Tibial nerve (tissue), 4 donors: Measurements from ENCODE around the gene ANKRD44. TPM values are rescaled to one million over a fixed set of nuclear protein-coding genes. Genes with fewer than 3 reads are reported as not detected.

Experiments used
- DNase-seq, 2 donors: peaks; one replicate each; pipeline ENCODE4 v3.0.0-alpha.2; 2019; ENCODE audit warnings: low spot score in 2 of 2
- H3K27ac ChIP-seq, 4 donors: fragments of 200-600 bp; sonication (generic) in 3 of 4; one replicate each; pipeline ENCODE4 v1.5.1; 2017 to 2019; ENCODE audit warnings: mild to moderate bottlenecking in 1 of 4
- H3K27me3 ChIP-seq, 2 donors: fragments of 200-600 bp; sonication (generic) in 1 of 2; one replicate each; pipeline versions ENCODE4 v1.5.1 to v1.6.0; 2017 to 2019
- H3K36me3 ChIP-seq, 3 donors: fragments of 200-600 bp; sonication (generic); one replicate each; pipeline ENCODE4 v1.5.1; 2018 to 2019
- H3K4me1 ChIP-seq, 4 donors: fragments of 200-600 bp; sonication (generic) in 3 of 4; one replicate each; pipeline ENCODE4 v1.5.1; 2017 to 2019
- H3K4me3 ChIP-seq, 4 donors: fragments of 200-600 bp; sonication (generic) in 3 of 4; one replicate each; pipeline ENCODE4 v1.5.1; 2017 to 2019; ENCODE audit warnings: mild to moderate bottlenecking in 1 of 4, moderate library complexity in 1 of 4
- H3K9me3 ChIP-seq, 4 donors: fragments of 200-600 bp; sonication (generic) in 3 of 4; one replicate each; pipeline ENCODE4 v1.5.1; 2017 to 2019
- EP300 ChIP-seq, 2 donors: sonication (generic); formaldehyde crosslinking; IDR thresholded peaks; one replicate each; pipeline ENCODE4 v1.6.1; 2017; ENCODE audit warnings: antibody characterized with exemption in 2 of 2, mild to moderate bottlenecking in 1 of 2
- POLR2A ChIP-seq, 2 donors: fragments of 450-650 bp; IDR thresholded peaks; one replicate each; pipeline ENCODE4 v1.6.1; 2017; ENCODE audit warnings: antibody characterized with exemption in 2 of 2, mild to moderate bottlenecking in 2 of 2, moderate library complexity in 2 of 2
- WGBS, 2 donors: methylation state at CpG; one replicate each; pipeline ENCODE4 v1.1.5; 2018; 5-methylcytosine and 5-hydroxymethylcytosine counted together
- total RNA-seq, 4 donors: library from RNA; depleted of rRNA; stranded (reverse); fragments of >200 nt; gene quantifications; one replicate each; pipeline ENCODE4 v1.1.0, GENCODE V29; 2016
- TF ChIP-seq, protein P1 (sequence below), 5 experiments: fragments of 200-600 bp in 3 of 5; fragments of 450-650 bp in 2 of 5; sonication (generic) in 3 of 5; IDR thresholded peaks; one replicate each; pipeline ENCODE4 v1.5.1; 2016 to 2019; ENCODE audit warnings: antibody characterized with exemption in 5 of 5, mild to moderate bottlenecking in 3 of 5, moderate library complexity in 2 of 5

Gene ANKRD44
- total RNA-seq, 4 donors from 2014 or later, result 28.5 to 48.9 (median 41.5) TPM

GRCh38 chr2:197250084-197250397 is 60.5 kb downstream of the ANKRD44 start:
- WGBS, 2 donors, result 95 to 100% methylated on average over 2 of the region's 2 CpGs
- TF ChIP-seq EP300 (IDR thresholded peaks at IDR 0.05) (no peak), POLR2A (IDR thresholded peaks at IDR 0.05) (no peak)
- TF ChIP-seq, protein P1, sequence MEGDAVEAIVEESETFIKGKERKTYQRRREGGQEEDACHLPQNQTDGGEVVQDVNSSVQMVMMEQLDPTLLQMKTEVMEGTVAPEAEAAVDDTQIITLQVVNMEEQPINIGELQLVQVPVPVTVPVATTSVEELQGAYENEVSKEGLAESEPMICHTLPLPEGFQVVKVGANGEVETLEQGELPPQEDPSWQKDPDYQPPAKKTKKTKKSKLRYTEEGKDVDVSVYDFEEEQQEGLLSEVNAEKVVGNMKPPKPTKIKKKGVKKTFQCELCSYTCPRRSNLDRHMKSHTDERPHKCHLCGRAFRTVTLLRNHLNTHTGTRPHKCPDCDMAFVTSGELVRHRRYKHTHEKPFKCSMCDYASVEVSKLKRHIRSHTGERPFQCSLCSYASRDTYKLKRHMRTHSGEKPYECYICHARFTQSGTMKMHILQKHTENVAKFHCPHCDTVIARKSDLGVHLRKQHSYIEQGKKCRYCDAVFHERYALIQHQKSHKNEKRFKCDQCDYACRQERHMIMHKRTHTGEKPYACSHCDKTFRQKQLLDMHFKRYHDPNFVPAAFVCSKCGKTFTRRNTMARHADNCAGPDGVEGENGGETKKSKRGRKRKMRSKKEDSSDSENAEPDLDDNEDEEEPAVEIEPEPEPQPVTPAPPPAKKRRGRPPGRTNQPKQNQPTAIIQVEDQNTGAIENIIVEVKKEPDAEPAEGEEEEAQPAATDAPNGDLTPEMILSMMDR (IDR thresholded peaks at IDR 0.05), result no peak
- Histone ChIP-seq H3K4me3 (no peak overlapping the region), H3K27ac (no peak overlapping the region), H3K9me3 (no peaks in the 10 kb centered on the region), H3K4me1 (peaks cover 0 to 41% (median 8%) of the 10 kb centered on the region in 4 donors), H3K27me3 (no peaks in the 10 kb centered on the region), H3K36me3 (no peaks in the 10 kb centered on the region)
- DNase-seq, result no peak

DNA sequence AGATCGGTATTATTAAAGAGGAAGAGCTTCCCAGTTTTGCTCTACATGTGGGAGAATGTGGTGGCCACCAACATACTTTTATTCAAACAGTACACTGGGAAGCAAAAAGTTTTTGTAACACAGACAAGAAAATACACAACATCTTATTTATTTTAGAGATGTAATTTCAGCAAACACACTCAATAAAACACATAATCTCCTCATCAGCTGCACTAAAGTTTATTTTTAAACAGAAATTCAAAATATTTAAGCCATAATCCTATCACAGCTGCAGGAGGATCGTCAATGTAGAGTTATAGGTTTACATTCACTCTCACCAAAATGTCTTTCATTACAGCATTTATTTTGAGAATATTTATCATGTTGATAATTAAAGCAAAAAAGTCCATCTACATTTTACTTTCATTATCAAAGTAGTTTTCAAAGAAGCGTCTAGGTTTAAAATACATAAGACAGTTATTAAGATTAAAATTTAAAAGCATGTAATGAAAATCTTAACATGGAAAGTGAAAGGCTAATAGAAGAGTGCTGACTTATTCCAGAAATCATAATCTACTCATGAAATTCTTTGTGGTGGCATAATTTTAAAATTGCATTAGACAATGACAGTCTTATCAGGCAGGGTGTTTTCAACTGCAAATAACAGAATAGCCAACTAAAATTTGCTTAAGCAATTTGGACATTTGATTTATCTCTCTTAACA is 61.0 kb downstream of the ANKRD44 start:
- TF ChIP-seq EP300 (IDR thresholded peaks at IDR 0.05) (no peak), POLR2A (IDR thresholded peaks at IDR 0.05) (no peak)
- TF ChIP-seq, protein P1 (IDR thresholded peaks at IDR 0.05), result no peak
- Histone ChIP-seq H3K36me3 (no peaks in the 10 kb centered on the region), H3K27ac (no peak overlapping the region), H3K27me3 (no peaks in the 10 kb centered on the region), H3K4me1 (peaks cover 0 to 36% (median 6%) of the 10 kb centered on the region in 4 donors), H3K9me3 (no peaks in the 10 kb centered on the region), H3K4me3 (no peak overlapping the region)
- 82 to 83% methylated on average over 3 of the region's 3 CpGs for WGBS, 2 donors
- no peak for DNase-seq

DNA sequence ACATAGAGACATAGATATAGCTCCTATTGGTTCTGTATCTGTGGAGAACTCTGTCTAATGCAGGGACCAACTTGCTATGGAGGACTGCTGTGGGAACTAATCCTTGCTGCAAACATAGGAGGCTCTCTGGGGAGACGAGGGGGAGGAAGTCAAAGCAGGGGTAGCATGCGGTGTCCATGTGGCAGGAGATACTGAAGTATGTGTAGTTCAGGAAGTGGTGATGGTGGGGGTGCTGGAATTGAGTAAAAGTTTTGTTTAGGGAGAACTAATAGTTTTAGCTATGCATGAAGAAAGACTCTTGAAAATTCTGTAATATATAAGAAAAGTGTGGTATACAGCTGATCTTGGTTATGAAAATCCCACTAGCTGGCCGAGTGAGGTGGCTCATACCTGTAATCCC is 62.0 kb downstream of the ANKRD44 start:
- 80 to 81% methylated on average over 3 of the region's 3 CpGs for WGBS, 2 donors
- Histone ChIP-seq H3K27me3 (no peaks in the 10 kb centered on the region), H3K9me3 (no peaks in the 10 kb centered on the region), H3K4me1 (peaks cover 0 to 36% (median 5%) of the 10 kb centered on the region in 4 donors), H3K4me3 (no peak overlapping the region), H3K36me3 (peaks cover 0 to 4% (median 0%) of the 10 kb centered on the region in 3 donors), H3K27ac (no peak overlapping the region)
- no peak for TF ChIP-seq EP300 (IDR thresholded peaks at IDR 0.05)
- TF ChIP-seq, protein P1 (IDR thresholded peaks at IDR 0.05), result no peak
- no peak for TF ChIP-seq POLR2A (IDR thresholded peaks at IDR 0.05)
- DNase-seq, result no peak

DNA sequence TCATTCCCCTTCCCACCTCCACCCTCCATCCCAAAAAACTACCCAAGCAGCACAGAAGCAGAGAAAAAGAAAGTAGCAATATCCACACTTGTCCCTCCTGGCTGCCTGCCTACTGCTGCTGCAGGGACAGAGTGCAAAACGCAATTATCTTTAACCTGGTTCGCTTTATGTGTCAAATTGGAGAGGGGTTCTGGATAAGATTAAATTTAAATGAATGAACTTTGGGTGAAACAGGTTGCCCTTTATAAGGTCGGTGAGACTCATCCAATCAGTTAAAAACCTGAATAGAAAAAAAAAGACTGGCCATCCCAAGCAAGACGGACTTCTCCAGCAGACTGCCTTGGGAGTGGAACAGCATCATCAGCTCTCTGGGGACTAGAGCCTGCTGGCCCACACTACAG is 62.6 kb downstream of the ANKRD44 start:
- Histone ChIP-seq H3K36me3 (peaks cover 0 to 7% (median 0%) of the 10 kb centered on the region in 3 donors), H3K27ac (no peak overlapping the region), H3K27me3 (no peaks in the 10 kb centered on the region), H3K4me1 (peaks cover 0 to 36% (median 5%) of the 10 kb centered on the region in 4 donors), H3K4me3 (no peak overlapping the region), H3K9me3 (no peaks in the 10 kb centered on the region)
- DNase-seq, result no peak
- TF ChIP-seq EP300 (IDR thresholded peaks at IDR 0.05) (no peak), POLR2A (IDR thresholded peaks at IDR 0.05) (no peak)
- TF ChIP-seq, protein P1 (IDR thresholded peaks at IDR 0.05), result no peak
- whole genome bisulfite sequencing, 2 donors, result 86 to 90% methylated on average over 4 of the region's 4 CpGs

DNA sequence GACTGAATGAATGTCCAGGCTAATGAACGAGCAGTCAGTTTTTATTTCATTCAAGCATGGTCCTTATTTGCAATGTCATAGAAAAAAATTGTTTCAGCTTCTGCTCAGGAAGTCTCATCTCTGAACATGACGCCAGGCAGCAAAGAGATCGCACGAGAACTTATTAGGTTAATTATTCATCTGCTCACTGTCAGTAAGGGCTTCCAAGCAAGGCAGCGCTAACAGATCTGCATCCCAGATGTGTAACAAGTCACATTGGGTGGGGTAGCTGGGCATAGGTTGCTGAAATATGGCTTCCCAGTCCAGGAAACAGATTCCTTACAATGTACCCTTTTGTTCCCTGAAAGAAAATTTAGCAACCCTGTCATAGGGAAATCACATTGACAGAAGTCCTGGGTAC is 63.5 kb downstream of the ANKRD44 start:
- no peak for DNase-seq
- peaks cover 0 to 7% (median 0%) of the 10 kb centered on the region in 3 donors for H3K36me3 ChIP-seq
- H3K27me3 ChIP-seq, result no peaks in the 10 kb centered on the region
- no peaks in the 10 kb centered on the region for H3K9me3 ChIP-seq
- WGBS, 2 donors, result 83 to 85% methylated on average over 5 of the region's 5 CpGs
- no peak overlapping the region for H3K4me3 ChIP-seq
- TF ChIP-seq, protein P1 (IDR thresholded peaks at IDR 0.05), result no peak
- TF ChIP-seq POLR2A (IDR thresholded peaks at IDR 0.05) (no peak), EP300 (IDR thresholded peaks at IDR 0.05) (no peak)
- H3K4me1 ChIP-seq, result peaks cover 0 to 39% (median 5%) of the 10 kb centered on the region in 4 donors
- H3K27ac ChIP-seq, result no peak overlapping the region
